Suppressor macrophage treated with lipopolysaccharide for 4 hours (primary cell): ENCODE results near the gene NEK11.

ENCODE experiments used
- DNase-seq: peaks from one replicate; pipeline ENCODE4 v3.0.0-alpha.2; 2020

The NEK11 gene

GRCh38 chr3:131370935-131371687, 344.4 kb downstream of the NEK11 start:
- DNase-seq = peak; percentile 64

- peak; percentile 47 for DNase-seq
These were observed 345.0 kb downstream of the NEK11 start for GRCh38 chr3:131371688-131372066.

GRCh38 chr3:131374741-131375140, 348.1 kb downstream of the NEK11 start:
- no peak for DNase-seq

GRCh38 chr3:131380821-131381444, 354.3 kb downstream of the NEK11 start:
- peak; percentile 50 for DNase-seq

- peak; percentile 100 for DNase-seq
These were observed 355.0 kb downstream of the NEK11 start, which contains the start of gene NUDT16 for GRCh38 chr3:131381445-131382291. NUDT16 (plus strand) TSS chr3:131381774; CDS start chr3:131381805, 31 bp downstream.

- DNase-seq = peak; percentile 93
These were observed 359.9 kb downstream of the NEK11 start for GRCh38 chr3:131386429-131387165.

- DNase-seq = peak; percentile 16
These were observed 361.3 kb downstream of the NEK11 start for GRCh38 chr3:131387796-131388489.

GRCh38 chr3:131388490-131388799, 361.8 kb downstream of the NEK11 start:
- DNase-seq = peak; percentile 17

- no peak for DNase-seq
These were observed 363.7 kb downstream of the NEK11 start for GRCh38 chr3:131390331-131390730.

- no peak for DNase-seq
These were observed 366.4 kb downstream of the NEK11 start for GRCh38 chr3:131393051-131393450.

- DNase-seq = no peak
These were observed 367.2 kb downstream of the NEK11 start for GRCh38 chr3:131393868-131394267.

GRCh38 chr3:131394400-131394799, 367.7 kb downstream of the NEK11 start:
- DNase-seq = no peak

GRCh38 chr3:131396170-131396569, 369.5 kb downstream of the NEK11 start:
- DNase-seq = no peak

- DNase-seq = no peak
These were observed 371.2 kb downstream of the NEK11 start for GRCh38 chr3:131397889-131398288.
